Activated CD8-positive, alpha-beta T cell treated with anti-CD3 and anti-CD28 coated beads, Interleukin-2, amount 10 ng/mL, durations not matched to agents 7 days and 5 days (primary cell): ENCODE measurements around the gene CLCNKA. TPM values are rescaled to one million over a fixed set of nuclear protein-coding genes. Genes with fewer than 3 reads are reported as not detected.
"Not testable (repeated sequence)": the region's sequence is repeated elsewhere in the genome, so short reads cannot be mapped to it uniquely, and the experiment has no call there.

ENCODE experiments used
- ATAC-seq: fragments of 150-1000 bp; cut with Tn5 transposase; one replicate; pipeline ENCODE4 v1.10.0; 2021; ENCODE audit warnings: moderate library complexity
- CTCF ChIA-PET: fragments of 350-600 bp; sonication (Branson Sonifier 250); formaldehyde crosslinking; loops from one replicate; lab custom pipeline; 2021; ENCODE audit warnings: antibody characterized with exemption; lab: Charles Lee
- POLR2A ChIA-PET: fragments of 350-600 bp; sonication (Branson Sonifier 250); formaldehyde crosslinking; loops from one replicate; lab custom pipeline; 2021; ENCODE audit warnings: antibody characterized with exemption; lab: Charles Lee
- DNase-seq: peaks from one replicate; pipeline ENCODE4 v3.0.0-alpha.2; 2020
- H3K27ac Mint-ChIP-seq: one replicate; pipeline ENCODE4 v1.8.0; 2021; ENCODE audit warnings: mild to moderate bottlenecking, mixed read lengths
- H3K27me3 Mint-ChIP-seq: one replicate; pipeline ENCODE4 v1.8.0; 2021; ENCODE audit warnings: low read depth, mixed read lengths
- H3K36me3 Mint-ChIP-seq: one replicate; pipeline ENCODE4 v1.8.0; 2021; ENCODE audit warnings: low read depth, mixed read lengths
- H3K4me1 Mint-ChIP-seq: one replicate; pipeline ENCODE4 v1.8.0; 2021; ENCODE audit warnings: low read depth, mixed read lengths
- H3K4me3 Mint-ChIP-seq: one replicate; pipeline ENCODE4 v1.8.0; 2021; ENCODE audit warnings: mild to moderate bottlenecking, mixed read lengths
- H3K9me3 Mint-ChIP-seq: one replicate; pipeline ENCODE4 v1.8.0; 2022; ENCODE audit warnings: mixed read lengths; ENCODE audit not compliant: insufficient read depth
- total RNA-seq, 2 experiments: library from RNA; stranded (reverse); gene quantifications; one replicate each; pipeline ENCODE4 v1.2.3, GENCODE V29; 2021

CLCNKA gene
- total RNA-seq, 2 experiments from 2014 or later = not detected

DNA sequence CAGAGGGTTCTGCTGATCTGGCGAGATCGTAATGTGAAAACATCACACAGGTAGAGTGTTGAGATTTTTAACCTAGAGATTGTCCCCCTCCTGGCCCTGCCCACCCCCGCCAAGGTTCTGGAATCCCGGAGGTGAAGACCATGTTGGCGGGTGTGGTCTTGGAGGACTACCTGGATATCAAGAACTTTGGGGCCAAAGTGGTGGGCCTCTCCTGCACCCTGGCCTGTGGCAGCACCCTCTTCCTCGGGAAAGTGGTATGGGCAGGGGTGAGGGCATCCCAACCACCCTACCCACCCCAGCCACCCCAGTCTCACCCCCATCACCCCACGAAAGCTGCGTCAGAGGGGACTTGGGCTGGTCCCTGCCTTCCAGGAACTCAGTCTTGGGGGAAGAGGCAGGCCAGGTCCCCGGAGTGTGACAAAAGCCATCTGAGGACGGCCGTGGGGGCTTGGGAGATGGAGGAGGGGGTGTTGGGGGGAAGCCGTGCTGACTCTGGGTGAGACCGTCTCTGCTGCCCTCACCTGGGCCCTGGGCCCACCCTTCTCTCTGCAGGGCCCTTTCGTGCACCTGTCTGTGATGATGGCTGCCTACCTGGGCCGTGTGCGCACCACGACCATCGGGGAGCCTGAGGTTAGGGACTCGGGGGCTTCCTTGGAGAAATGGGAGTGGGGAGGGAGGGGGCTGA is 26.1 kb downstream of the CLCNKA start:
- Mint-ChIP-seq H3K27me3 (peaks cover 3% of the 10 kb centered on the region), H3K36me3 (no peaks in the 10 kb centered on the region), H3K4me1 (no peaks in the 10 kb centered on the region), H3K4me3 (no peak overlapping the region), H3K27ac (no peak overlapping the region), H3K9me3 (no peaks in the 10 kb centered on the region)
- ATAC-seq = no peak
- CTCF ChIA-PET = interaction anchor here (1.7 kb wide), 1 partner anchor 31 kb away, joined by 6 read pairs; no protein-coding TSS in a partner anchor
- POLR2A ChIA-PET = no interaction called here
- no peak for DNase-seq

- ChIA-PET POLR2A (no interaction called here), CTCF (no interaction called here)
- peak; percentile 45 for DNase-seq
- Mint-ChIP-seq H3K27ac (no peak overlapping the region), H3K36me3 (no peaks in the 10 kb centered on the region), H3K9me3 (no peaks in the 10 kb centered on the region), H3K4me3 (no peak overlapping the region), H3K27me3 (peaks cover 3% of the 10 kb centered on the region), H3K4me1 (peaks cover under 1% of the 10 kb centered on the region)
- ATAC-seq = peak; percentile 50
Observed at GRCh38 chr1:16048573-16049189, 26.8 kb downstream of the CLCNKA start.

DNA sequence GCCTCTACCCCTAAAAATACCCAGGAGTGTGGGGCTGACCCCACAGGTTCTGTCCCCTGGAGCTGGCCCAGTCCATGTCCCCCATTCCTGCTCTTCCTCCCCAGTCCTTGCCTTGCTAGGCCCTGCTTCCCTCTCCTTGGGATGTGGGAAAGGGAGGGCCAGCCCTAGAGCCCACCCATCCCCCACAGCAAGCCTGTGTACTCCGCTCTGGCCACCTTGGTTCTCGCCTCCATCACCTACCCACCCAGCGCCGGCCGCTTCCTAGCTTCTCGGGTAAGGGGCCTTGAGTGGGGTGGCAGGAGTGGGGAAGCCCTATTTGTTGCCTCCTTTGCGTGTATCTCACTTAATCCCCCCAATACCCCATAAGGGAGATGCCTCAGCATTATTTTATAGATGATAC is 28.5 kb downstream of the CLCNKA start:
- H3K36me3 Mint-ChIP-seq = no peaks in the 10 kb centered on the region
- ChIA-PET CTCF (no interaction called here), POLR2A (no interaction called here)
- H3K27ac Mint-ChIP-seq = no peak overlapping the region
- DNase-seq (no peak), ATAC-seq (no peak)
- no peak overlapping the region for H3K4me3 Mint-ChIP-seq
- H3K27me3 Mint-ChIP-seq = peaks cover 3% of the 10 kb centered on the region
- peaks cover 10% of the 10 kb centered on the region for H3K4me1 Mint-ChIP-seq
- no peaks in the 10 kb centered on the region for H3K9me3 Mint-ChIP-seq

DNA sequence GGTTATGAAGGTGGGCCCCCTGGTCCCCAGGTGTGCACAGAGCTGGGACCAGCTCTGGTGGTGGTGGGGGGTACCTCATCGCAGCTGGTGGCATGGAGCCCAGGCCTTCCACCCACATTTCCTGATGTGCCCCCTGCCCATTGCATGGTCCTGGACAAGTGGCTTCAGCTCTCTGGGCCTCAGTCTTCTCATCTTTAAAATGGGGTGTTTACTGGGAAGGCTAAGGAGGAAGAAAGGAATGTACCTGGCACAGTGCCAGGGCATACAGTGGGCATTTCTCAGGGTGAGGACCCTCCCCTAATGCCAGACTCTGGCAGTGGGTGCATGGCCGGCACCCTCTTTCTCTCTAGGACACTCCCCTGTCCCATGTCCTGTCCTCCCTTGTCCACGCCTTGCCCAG is 29.2 kb downstream of the CLCNKA start:
- CTCF ChIA-PET = no interaction called here
- no peak overlapping the region for H3K4me3 Mint-ChIP-seq
- POLR2A ChIA-PET = no interaction called here
- H3K27me3 Mint-ChIP-seq = peaks cover 3% of the 10 kb centered on the region
- H3K4me1 Mint-ChIP-seq = peaks cover 14% of the 10 kb centered on the region
- no peaks in the 10 kb centered on the region for H3K9me3 Mint-ChIP-seq
- ATAC-seq (no peak), DNase-seq (no peak)
- H3K36me3 Mint-ChIP-seq = no peaks in the 10 kb centered on the region
- H3K27ac Mint-ChIP-seq = no peak overlapping the region

GRCh38 chr1:16051949-16052348 is 30.1 kb downstream of the CLCNKA start:
- DNase-seq, H3K27me3 Mint-ChIP-seq, CTCF ChIA-PET, H3K27ac Mint-ChIP-seq, POLR2A ChIA-PET, H3K9me3 Mint-ChIP-seq, H3K4me3 Mint-ChIP-seq, H3K36me3 Mint-ChIP-seq, ATAC-seq: not testable (repeated sequence)
- H3K4me1 Mint-ChIP-seq = peaks cover 16% of the 10 kb centered on the region

DNA sequence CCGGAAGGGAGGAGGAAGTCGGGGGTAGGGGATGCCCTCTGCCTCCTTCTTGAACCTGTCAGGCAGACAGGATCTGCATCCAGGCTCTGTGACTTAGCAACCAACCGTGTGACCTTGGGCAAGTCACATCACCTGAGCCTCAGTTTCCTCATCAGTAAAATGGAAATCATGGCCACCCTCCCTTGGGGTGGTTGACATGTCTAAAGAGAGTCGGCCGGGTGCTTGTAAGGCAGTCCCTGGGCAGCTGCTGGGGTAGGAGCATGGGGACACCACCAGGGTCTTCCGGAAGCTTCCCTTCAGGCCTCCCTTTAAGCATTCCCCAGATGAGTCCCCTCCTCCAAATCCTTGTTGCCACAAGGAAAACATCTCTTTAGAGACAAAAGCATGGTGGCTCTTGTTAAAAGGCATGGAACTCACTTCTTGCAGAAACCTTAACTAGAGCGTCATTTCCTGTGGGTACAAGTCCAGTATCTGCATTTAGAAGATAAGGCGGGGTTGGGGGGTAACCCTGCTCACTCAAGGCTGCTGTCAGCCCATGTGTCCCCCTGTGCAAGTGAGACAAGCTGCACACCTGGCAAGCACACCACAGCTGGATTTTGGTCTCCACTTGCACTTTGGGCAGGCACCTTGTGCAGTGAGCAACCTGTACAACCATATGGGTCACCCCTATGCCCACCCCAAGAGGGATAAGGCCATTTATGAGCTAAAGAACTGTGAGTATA is 32.1 kb downstream of the CLCNKA start:
- DNase-seq (no peak), ATAC-seq (no peak)
- H3K4me3 Mint-ChIP-seq = no peak overlapping the region
- no peaks in the 10 kb centered on the region for H3K36me3 Mint-ChIP-seq
- ChIA-PET POLR2A (no interaction called here), CTCF (interaction anchor here (1.1 to 2.6 kb wide), 2 partner anchors 46 to 250 kb away, joined by 3 to 9 read pairs; no protein-coding TSS in a partner anchor)
- H3K9me3 Mint-ChIP-seq = no peaks in the 10 kb centered on the region
- H3K4me1 Mint-ChIP-seq = peaks cover 16% of the 10 kb centered on the region
- no peak overlapping the region for H3K27ac Mint-ChIP-seq
- H3K27me3 Mint-ChIP-seq = no peaks in the 10 kb centered on the region

DNA sequence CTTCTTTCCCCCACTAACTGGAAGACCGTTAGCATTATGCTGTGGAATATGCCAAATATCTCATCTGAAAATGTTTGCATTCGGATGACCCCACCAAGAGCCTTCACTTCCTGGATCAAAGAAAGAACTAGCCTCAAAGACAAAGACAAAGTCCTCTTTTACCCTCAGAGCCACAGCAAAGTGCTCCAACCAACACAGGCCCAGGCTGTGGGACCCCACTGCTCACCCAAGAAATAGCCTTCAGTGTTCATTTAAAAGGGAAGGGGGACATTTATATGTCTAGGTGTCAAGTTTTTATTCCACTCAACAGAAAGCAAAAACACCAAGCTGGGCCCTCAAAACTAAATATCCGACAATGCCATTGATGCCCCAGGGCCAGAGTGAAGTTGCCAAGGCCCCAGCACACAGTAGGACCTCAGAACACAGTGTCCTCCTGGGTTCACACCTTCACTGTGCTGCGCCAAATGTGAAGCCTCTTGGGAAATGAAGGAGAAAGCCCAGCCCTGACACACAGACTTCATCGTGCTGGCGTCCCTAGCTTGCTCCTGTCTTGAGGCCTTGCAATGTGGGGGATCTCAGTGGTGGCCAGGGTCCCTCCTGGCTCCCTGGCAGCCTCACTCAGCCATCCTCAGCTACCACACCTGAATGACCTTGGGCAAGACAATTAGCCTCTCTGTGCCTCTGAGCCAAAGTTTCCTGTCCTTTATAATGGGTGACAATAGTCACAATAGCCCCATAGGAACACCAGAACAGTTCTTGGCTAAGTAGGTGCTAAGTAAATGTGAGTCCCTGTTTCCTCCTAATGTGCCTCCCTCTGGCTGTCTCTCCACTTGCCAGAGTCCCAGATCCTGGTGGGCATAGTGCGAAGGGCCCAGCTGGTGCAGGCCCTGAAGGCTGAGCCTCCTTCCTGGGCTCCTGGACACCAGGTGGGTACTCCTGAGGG is 33.0 kb downstream of the CLCNKA start:
- ChIA-PET CTCF (interaction anchor here (0.9 to 2.6 kb wide), 5 partner anchors 9 to 251 kb away, joined by 3 to 9 read pairs (median 5); no protein-coding TSS in a partner anchor), POLR2A (no interaction called here)
- no peak for ATAC-seq
- Mint-ChIP-seq H3K27ac (peak overlapping the region; percentile 29), H3K9me3 (no peaks in the 10 kb centered on the region), H3K27me3 (no peaks in the 10 kb centered on the region), H3K4me3 (no peak overlapping the region), H3K36me3 (no peaks in the 10 kb centered on the region), H3K4me1 (peaks cover 16% of the 10 kb centered on the region)
- DNase-seq = no peak

DNA sequence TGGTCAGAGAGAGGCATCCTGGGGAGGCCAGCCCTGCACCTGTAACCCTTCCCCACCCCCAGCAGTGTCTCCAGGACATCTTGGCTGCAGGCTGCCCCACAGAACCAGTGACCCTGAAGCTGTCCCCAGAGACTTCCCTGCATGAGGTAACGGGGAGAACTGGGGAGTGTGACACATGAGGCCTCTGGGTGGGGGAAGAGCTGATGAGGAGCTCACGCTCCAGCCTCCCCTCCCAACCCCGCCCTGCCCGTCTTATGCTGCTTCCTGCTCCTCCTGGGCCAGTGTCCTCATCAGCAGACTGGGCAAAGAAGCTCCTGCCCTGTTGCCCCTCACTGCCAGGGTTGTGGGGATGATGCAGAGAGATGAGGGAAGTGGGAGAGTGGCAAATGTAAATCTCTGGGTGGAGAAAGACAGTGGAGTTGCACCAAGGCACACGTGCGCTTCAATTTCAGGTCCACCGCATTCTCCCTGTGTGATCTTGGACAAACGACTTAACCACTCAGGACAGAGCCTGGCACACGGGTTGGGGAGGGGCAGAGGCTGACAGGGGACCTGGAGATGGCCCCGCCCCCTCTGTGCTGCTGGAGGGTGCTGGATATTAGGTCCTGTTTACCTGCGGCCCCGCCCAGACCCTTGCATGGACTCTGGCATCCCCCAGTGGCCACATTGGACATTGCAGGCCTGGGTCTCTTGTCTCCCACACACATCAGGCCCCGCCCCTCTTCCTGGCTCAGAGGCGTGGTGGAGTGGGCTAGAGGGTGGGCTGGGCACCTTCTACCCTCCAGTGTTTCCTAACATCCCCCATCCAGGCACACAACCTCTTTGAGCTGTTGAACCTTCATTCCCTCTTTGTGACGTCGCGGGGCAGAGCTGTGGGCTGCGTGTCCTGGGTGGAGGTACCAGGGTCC is 34.0 kb downstream of the CLCNKA start:
- ChIA-PET POLR2A (interaction anchor here (0.6 kb wide), 3 partner anchors 18 to 106 kb away, joined by 3 to 4 read pairs (median 3); partner anchors contain the start of gene FAM131C), CTCF (interaction anchor here (0.7 to 2.6 kb wide), 8 partner anchors 9 to 264 kb away, joined by 3 to 9 read pairs (median 5); no protein-coding TSS in a partner anchor)
- Mint-ChIP-seq H3K27me3 (no peaks in the 10 kb centered on the region), H3K27ac (peak overlapping the region; percentile 17), H3K36me3 (no peaks in the 10 kb centered on the region), H3K4me3 (no peak overlapping the region), H3K9me3 (no peaks in the 10 kb centered on the region), H3K4me1 (peaks cover 16% of the 10 kb centered on the region)
- peak; percentile 97 for ATAC-seq
- DNase-seq = peak; percentile 93

DNA sequence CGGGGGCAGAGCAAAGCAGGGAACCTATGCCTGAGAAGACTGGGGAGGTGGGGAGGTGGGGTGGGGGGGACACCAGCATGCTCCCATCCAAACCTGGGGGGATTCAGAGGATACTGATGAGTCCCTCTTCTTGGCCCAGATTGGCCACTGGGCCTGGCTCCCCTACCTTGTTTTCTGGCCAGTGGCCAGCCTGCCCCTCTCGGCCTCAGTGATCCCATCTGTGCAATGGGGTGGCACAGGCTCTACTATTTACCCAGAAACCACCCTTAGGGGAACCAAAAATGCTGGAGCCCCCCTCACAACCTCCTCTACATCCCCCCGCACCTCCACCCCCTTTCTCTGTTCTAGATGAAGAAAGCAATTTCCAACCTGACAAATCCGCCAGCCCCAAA is 34.7 kb downstream of the CLCNKA start:
- not testable (repeated sequence) for DNase-seq, H3K36me3 Mint-ChIP-seq, ATAC-seq, H3K9me3 Mint-ChIP-seq, H3K4me3 Mint-ChIP-seq, H3K27me3 Mint-ChIP-seq
- Mint-ChIP-seq H3K27ac (peak overlapping the region; percentile 17), H3K4me1 (peaks cover 16% of the 10 kb centered on the region)
- ChIA-PET CTCF (interaction anchor here (0.7 to 2.6 kb wide), 6 partner anchors 8 to 265 kb away, joined by 3 to 9 read pairs (median 6); no protein-coding TSS in a partner anchor), POLR2A (interaction anchor here (0.6 kb wide), 1 partner anchor 17 kb away, joined by 3 read pairs; the partner anchor contains the start of gene FAM131C)

DNA sequence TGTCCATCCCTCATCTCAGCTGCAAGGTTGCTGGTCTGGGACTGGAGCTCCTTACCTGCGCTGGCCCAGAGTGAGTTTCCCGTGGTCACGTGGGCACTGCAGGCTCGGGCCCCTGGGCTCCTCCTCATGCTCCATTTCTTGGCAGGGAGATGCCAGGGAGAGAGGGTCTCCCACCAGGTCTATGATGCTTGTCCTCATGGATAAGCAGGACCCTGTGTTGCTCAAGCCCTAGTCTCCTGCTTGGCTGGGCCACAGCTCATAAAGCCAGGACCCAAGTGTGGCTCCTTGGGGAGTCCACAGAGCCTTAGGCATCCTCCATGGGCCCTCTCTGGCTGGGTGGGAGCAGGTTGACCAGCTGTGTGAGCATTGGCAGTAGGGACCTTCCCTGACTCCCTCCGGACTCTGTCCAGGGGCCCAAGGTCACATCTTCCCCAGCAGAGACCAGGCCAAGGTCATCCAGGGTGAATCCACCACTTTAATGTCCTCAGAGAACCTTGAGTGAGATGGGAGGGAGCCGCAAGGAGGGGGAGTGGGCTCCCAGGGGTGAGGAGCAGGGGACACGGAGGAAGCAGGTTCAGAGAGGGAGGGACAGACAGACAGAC is 35.6 kb downstream of the CLCNKA start:
- peak overlapping the region; percentile 16 for H3K27ac Mint-ChIP-seq
- CTCF ChIA-PET = interaction anchor here (1.0 to 1.7 kb wide), 2 partner anchors 21 to 266 kb away, joined by 3 to 6 read pairs; no protein-coding TSS in a partner anchor

More for the DNA sequence above, 35.6 kb downstream of the CLCNKA start:
- H3K27me3 Mint-ChIP-seq, DNase-seq, H3K9me3 Mint-ChIP-seq, H3K36me3 Mint-ChIP-seq, POLR2A ChIA-PET, ATAC-seq, H3K4me3 Mint-ChIP-seq: not testable (repeated sequence)
- peaks cover 17% of the 10 kb centered on the region for H3K4me1 Mint-ChIP-seq
